Measurements from ENCODE around the gene VSTM4.

DNA sequence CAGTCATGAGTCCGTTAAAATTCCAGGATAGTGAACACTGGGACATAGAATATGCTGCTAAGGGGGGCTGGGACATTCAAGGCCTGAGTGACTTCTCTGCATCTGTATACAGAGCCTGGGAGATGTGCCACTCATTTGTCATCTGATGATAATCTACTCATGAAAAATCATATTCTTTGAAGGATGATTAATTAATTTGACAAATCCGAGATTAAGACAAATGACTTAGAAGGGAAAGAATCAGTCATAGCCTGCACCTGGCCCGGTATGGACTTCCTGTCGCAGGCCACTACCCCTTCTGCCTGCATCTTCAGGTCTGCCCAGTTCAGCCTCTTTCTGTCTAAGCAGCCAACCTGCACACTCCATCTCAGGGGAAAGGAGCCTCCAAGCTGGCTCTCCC lies 37.3 kb upstream of the VSTM4 start:
- TF ChIP-seq, protein P1, sequence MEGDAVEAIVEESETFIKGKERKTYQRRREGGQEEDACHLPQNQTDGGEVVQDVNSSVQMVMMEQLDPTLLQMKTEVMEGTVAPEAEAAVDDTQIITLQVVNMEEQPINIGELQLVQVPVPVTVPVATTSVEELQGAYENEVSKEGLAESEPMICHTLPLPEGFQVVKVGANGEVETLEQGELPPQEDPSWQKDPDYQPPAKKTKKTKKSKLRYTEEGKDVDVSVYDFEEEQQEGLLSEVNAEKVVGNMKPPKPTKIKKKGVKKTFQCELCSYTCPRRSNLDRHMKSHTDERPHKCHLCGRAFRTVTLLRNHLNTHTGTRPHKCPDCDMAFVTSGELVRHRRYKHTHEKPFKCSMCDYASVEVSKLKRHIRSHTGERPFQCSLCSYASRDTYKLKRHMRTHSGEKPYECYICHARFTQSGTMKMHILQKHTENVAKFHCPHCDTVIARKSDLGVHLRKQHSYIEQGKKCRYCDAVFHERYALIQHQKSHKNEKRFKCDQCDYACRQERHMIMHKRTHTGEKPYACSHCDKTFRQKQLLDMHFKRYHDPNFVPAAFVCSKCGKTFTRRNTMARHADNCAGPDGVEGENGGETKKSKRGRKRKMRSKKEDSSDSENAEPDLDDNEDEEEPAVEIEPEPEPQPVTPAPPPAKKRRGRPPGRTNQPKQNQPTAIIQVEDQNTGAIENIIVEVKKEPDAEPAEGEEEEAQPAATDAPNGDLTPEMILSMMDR (IDR thresholded peaks at IDR 0.05) = no peak
- no peak for TF ChIP-seq TAF1 (IDR thresholded peaks at IDR 0.05; ENCODE audit: borderline replicate concordance, low read depth, low read length)
